Subcutaneous abdominal adipose tissue (tissue), 5 donors: Measurements from ENCODE around the gene VPS72.

ENCODE experiments used
- H3K27ac ChIP-seq: one replicate; pipeline ENCODE4 v1.7.0; 2013; ENCODE audit warnings: low read depth, mild to moderate bottlenecking, inconsistent platforms, low read length, moderate library complexity
- H3K27me3 ChIP-seq, 5 donors: one replicate each; pipeline ENCODE4 v1.7.0; 2013; ENCODE audit warnings: low read length in 5 of 5, inconsistent platforms in 1 of 5; ENCODE audit not compliant: control insufficient read depth in 5 of 5, insufficient read depth in 4 of 5
- H3K36me3 ChIP-seq, 5 donors: one replicate each; pipeline ENCODE4 v1.7.0; 2013; ENCODE audit warnings: low read length in 5 of 5; ENCODE audit not compliant: control insufficient read depth in 5 of 5, insufficient read depth in 5 of 5
- H3K4me1 ChIP-seq, 5 donors: one replicate each; pipeline ENCODE4 v1.7.0; 2013; ENCODE audit warnings: low read length in 5 of 5, mild to moderate bottlenecking in 3 of 5, moderate library complexity in 1 of 5; ENCODE audit not compliant: control insufficient read depth in 5 of 5, insufficient read depth in 5 of 5
- H3K4me3 ChIP-seq, 5 donors: one replicate each; pipeline ENCODE4 v1.7.0; 2013; ENCODE audit warnings: low read length in 5 of 5, low read depth in 1 of 5
- H3K9ac ChIP-seq, 5 donors: one replicate each; pipeline ENCODE4 v1.7.0; 2013; ENCODE audit warnings: low read length in 5 of 5, mild to moderate bottlenecking in 4 of 5, moderate library complexity in 3 of 5
- H3K9me3 ChIP-seq, 5 donors: one replicate each; pipeline ENCODE4 v1.7.0; 2013; ENCODE audit warnings: low read length in 5 of 5; ENCODE audit not compliant: control insufficient read depth in 5 of 5
- donor health status: healthy.
- donor health status: healthy.
- donor health status: healthy.
- donor health status: healthy.
- donor health status: healthy.

The VPS72 gene

GRCh38 chr1:151147132-151147503 is 42.9 kb downstream of the VPS72 start:
- no peaks in the 10 kb centered on the region for H3K27me3 ChIP-seq
- peak overlapping the region; percentile 30 for H3K27ac ChIP-seq
- peaks cover 3 to 43% (median 30%) of the 10 kb centered on the region in 5 donors for H3K4me1 ChIP-seq
- H3K4me3 ChIP-seq = peak overlapping the region; percentile 65 to 90 (median 82)
- no peaks in the 10 kb centered on the region for H3K9me3 ChIP-seq
- peaks cover 0 to 2% (median 0%) of the 10 kb centered on the region in 5 donors for H3K36me3 ChIP-seq
- H3K9ac ChIP-seq = peak overlapping the region; percentile 48 to 76 (median 64)

- Histone ChIP-seq H3K4me1 (peaks cover 3 to 43% (median 30%) of the 10 kb centered on the region in 5 donors), H3K27ac (peak within 1 kb of the TSS; percentile 30), H3K27me3 (no peaks in the 10 kb centered on the region), H3K9ac (peak within 1 kb of the TSS; percentile 48 to 84 (median 76)), H3K36me3 (peaks cover 0 to 2% (median 0%) of the 10 kb centered on the region in 5 donors), H3K9me3 (no peaks in the 10 kb centered on the region), H3K4me3 (peak within 1 kb of the TSS; percentile 65 to 90 (median 82))
These were observed 43.4 kb downstream of the VPS72 start, which contains the start of gene SEMA6C for GRCh38 chr1:151146412-151147131. TSS of gene SEMA6C (minus strand) at chr1:151146631. CDS start at chr1:151142621, 4,010 bp downstream.

GRCh38 chr1:151146072-151146411 is 44.0 kb downstream of the VPS72 start:
- peaks cover 3 to 43% (median 30%) of the 10 kb centered on the region in 5 donors for H3K4me1 ChIP-seq

GRCh38 chr1:151145304-151146071 is 44.5 kb downstream of the VPS72 start:
- H3K4me1 ChIP-seq = peaks cover 3 to 43% (median 30%) of the 10 kb centered on the region in 5 donors
- H3K27me3 ChIP-seq = no peaks in the 10 kb centered on the region
- H3K4me3 ChIP-seq = peak overlapping the region; percentile 65 to 90 (median 82)
- H3K36me3 ChIP-seq = peaks cover 0 to 2% (median 0%) of the 10 kb centered on the region in 5 donors
- no peaks in the 10 kb centered on the region for H3K9me3 ChIP-seq
- no peak overlapping the region for H3K27ac ChIP-seq
- peak overlapping the region; percentile 44 to 84 (median 61) for H3K9ac ChIP-seq

More at GRCh38 chr1:151146072-151146411, 44.0 kb downstream of the VPS72 start:
- peaks cover 0 to 2% (median 0%) of the 10 kb centered on the region in 5 donors for H3K36me3 ChIP-seq
- peak overlapping the region; percentile 65 to 90 (median 82) for H3K4me3 ChIP-seq
- no peaks in the 10 kb centered on the region for H3K27me3 ChIP-seq
- peak overlapping the region in 4 of 5 donors; percentile 9 to 84 (median 70) for H3K9ac ChIP-seq
- no peak overlapping the region for H3K27ac ChIP-seq
- H3K9me3 ChIP-seq = no peaks in the 10 kb centered on the region

GRCh38 chr1:151144474-151145303 is 45.3 kb downstream of the VPS72 start:
- Histone ChIP-seq H3K9ac (peak overlapping the region in 2 of 5 donors; percentile 61 to 79), H3K4me1 (peaks cover 3 to 42% (median 30%) of the 10 kb centered on the region in 5 donors), H3K27me3 (no peaks in the 10 kb centered on the region), H3K27ac (peak overlapping the region; percentile 51), H3K4me3 (peak overlapping the region in 4 of 5 donors; percentile 48 to 90 (median 85)), H3K36me3 (peaks cover 0 to 10% (median 7%) of the 10 kb centered on the region in 5 donors), H3K9me3 (no peaks in the 10 kb centered on the region)

GRCh38 chr1:151143986-151144385 is 46.0 kb downstream of the VPS72 start:
- H3K9ac ChIP-seq = peak overlapping the region in 1 of 5 donors; percentile 79
- no peaks in the 10 kb centered on the region for H3K27me3 ChIP-seq
- H3K36me3 ChIP-seq = peaks cover 0 to 17% (median 14%) of the 10 kb centered on the region in 5 donors
- no peaks in the 10 kb centered on the region for H3K9me3 ChIP-seq
- H3K4me3 ChIP-seq = peak overlapping the region in 1 of 5 donors; percentile 90
- H3K27ac ChIP-seq = peak overlapping the region; percentile 51
- peaks cover 3 to 42% (median 30%) of the 10 kb centered on the region in 5 donors for H3K4me1 ChIP-seq

- H3K9ac ChIP-seq = no peak overlapping the region
- peaks cover 0 to 24% (median 15%) of the 10 kb centered on the region in 5 donors for H3K36me3 ChIP-seq
- H3K4me1 ChIP-seq = peaks cover 3 to 42% (median 30%) of the 10 kb centered on the region in 5 donors
- H3K4me3 ChIP-seq = no peak overlapping the region
- no peak overlapping the region for H3K27ac ChIP-seq
- no peaks in the 10 kb centered on the region for H3K27me3 ChIP-seq
- H3K9me3 ChIP-seq = no peaks in the 10 kb centered on the region
These were observed 47.0 kb downstream of the VPS72 start for GRCh38 chr1:151143057-151143435.

GRCh38 chr1:151142411-151143056 is 47.5 kb downstream of the VPS72 start:
- Histone ChIP-seq H3K27ac (no peak overlapping the region), H3K4me3 (no peak overlapping the region), H3K4me1 (peaks cover 3 to 42% (median 30%) of the 10 kb centered on the region in 5 donors)

GRCh38 chr1:151137789-151138188 is 52.2 kb downstream of the VPS72 start:
- Histone ChIP-seq H3K27me3 (no peaks in the 10 kb centered on the region), H3K9ac (no peak overlapping the region), H3K27ac (no peak overlapping the region), H3K9me3 (no peaks in the 10 kb centered on the region), H3K4me1 (no peaks in the 10 kb centered on the region), H3K36me3 (peaks cover 0 to 68% (median 44%) of the 10 kb centered on the region in 5 donors), H3K4me3 (no peak overlapping the region)

More at GRCh38 chr1:151142411-151143056, 47.5 kb downstream of the VPS72 start:
- Histone ChIP-seq H3K9me3 (no peaks in the 10 kb centered on the region), H3K36me3 (peaks cover 0 to 29% (median 15%) of the 10 kb centered on the region in 5 donors), H3K27me3 (no peaks in the 10 kb centered on the region), H3K9ac (no peak overlapping the region)
